Right renal pelvis (tissue), 4 donors: ENCODE results near the gene DOHH. TPM values are rescaled to one million over a fixed set of nuclear protein-coding genes. Genes with fewer than 3 reads are reported as not detected.
"Not testable (repeated sequence)": the region's sequence is repeated elsewhere in the genome, so short reads cannot be mapped to it uniquely, and the experiment has no call there.

Source experiments
- DNase-seq, 4 donors: peaks; one replicate each; pipeline ENCODE4 v3.0.0-alpha.2; 2013; ENCODE audit warnings: low read depth in 4 of 4, low spot score in 3 of 4, missing footprints in 1 of 4
- polyA plus RNA-seq, 4 donors: library from polyadenylated mRNA; unstranded; fragments of 120-200 nt; gene quantifications; one replicate each; pipeline ENCODE4 v1.2.1, GENCODE V29; 2013; ENCODE audit not compliant: insufficient read length in 4 of 4

Gene DOHH
- polyA plus RNA-seq, 4 donors: 5.4 to 12.6 (median 6.5) TPM

DNA sequence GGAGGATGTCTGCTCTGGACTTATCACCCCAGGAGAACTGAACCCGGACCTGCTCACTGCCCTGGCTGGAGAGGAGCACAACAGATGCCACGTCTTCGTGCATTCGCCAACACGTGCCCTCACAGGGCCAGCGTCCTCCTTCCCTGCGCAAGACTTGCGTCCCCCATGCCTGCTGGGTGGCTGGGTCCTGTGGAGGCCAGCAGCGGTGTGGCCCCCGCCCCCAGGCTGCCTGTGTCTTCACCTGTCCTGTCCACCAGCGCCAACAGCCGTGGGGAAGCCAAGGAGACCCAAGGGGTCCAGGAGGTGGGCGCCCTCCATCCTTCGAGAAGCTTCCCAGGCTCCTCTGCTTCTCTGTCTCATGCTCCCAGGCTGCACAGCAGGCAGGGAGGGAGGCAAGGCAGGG is 35.1 kb upstream of the DOHH start:
- no peak for DNase-seq

DNA sequence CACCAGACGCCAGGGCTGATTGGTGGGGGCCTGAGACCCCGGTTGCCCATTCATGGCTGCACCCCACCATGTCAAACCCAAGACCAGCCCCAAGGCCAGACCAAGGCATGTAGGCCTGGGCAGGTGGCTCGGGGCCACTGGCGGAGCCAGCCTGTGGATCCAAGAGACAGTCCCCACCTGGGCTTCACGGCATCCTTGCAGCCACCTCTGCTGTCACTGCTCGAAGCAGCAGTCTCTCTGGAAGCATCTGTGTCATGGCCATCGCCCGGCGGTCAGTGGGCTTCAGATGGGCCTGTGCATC is 34.7 kb upstream of the DOHH start:
- no peak for DNase-seq

GRCh38 chr19:3534375-3535234 is 34.1 kb upstream of the DOHH start:
- no peak for DNase-seq

DNA sequence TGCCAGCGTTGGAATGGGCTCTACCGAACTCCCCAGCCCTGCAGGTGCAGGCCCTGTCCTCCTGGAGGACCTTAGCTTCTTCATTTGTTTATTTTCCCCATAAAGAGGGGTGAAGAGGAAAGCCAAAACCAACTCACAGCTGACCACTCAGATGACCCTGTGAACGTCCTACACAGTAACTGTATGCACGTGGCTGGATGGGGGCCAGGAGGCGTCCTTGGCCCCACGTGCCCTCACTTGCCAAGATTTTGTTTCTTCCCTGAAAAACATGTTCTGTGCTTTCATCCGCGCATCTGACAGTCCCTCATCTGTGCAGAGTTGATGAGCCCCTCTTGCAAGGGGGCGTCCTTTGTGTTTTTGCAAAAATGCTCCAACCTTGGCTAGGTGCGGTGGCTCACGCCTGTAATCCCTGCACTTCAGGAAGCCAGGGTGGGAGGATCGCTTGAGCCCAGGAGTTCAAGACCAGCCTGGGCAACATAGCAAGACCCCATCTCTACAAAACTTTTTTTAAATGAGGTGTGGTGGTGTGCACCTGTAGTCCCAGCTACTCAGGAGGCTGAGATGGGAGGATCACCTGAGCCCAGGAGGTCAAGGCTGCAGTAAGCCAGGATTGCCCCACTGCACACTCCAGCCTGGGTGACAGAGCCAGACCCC is 33.2 kb upstream of the DOHH start:
- no peak for DNase-seq

- DNase-seq: no peak
These were observed 32.6 kb upstream of the DOHH start for GRCh38 chr19:3533033-3533432.

GRCh38 chr19:3532154-3532786 is 31.8 kb upstream of the DOHH start:
- DNase-seq: no peak

- no peak for DNase-seq
These were observed 31.2 kb upstream of the DOHH start for GRCh38 chr19:3531716-3532115.

DNA sequence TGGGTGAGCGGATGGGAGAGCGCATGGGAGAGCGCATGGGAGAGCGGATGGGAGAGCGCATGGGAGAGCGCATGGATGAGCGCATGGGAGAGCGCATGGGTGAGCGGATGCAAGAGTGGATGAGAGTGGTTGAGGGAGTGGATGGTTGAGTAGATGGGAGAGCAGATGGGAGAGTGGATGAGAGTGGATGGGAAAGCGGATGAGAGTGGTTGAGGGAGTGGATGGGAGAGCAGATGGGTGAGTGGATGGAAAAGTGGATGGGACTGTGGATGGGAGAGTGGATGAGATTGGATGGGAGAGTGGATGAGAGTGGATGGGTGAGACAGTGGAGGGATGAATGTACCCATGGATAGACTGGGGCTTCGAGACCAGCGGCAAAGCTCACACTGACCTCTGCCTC is 29.9 kb upstream of the DOHH start:
- DNase-seq: no peak

GRCh38 chr19:3529299-3529698 is 28.8 kb upstream of the DOHH start:
- DNase-seq: not testable (repeated sequence)

DNA sequence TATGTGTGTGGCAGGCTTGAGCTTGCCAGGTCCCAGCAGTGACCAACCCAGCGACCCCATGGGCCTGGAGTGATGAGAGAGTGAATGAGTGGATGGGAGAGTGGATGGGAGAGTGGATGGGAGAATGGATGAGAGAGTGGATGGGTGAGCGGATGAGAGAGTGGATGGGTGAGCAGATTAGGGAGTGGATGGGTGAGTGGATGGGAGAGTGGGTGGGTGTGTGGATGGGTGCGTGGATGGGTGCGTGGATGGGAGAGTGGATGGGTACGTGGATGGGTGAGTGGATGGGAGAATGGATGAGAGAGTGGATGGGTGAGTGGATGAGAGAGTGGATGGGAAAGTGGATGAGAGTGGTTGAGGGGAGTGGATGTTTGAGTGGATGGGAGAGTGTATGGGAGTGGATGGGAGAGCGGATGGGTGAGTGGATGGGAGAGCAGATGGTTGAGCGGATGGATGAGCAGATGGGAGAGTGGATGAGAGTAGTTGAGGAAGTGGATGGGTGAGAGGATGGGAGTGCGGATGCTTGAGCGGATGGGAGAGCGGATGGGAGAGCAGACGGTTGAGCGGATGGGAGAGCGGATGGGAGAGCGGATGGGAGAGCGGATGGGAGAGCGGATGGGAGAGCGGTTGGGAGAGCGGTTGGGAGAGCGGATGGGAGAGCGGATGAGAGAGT is 28.2 kb upstream of the DOHH start:
- DNase-seq: no peak

DNA sequence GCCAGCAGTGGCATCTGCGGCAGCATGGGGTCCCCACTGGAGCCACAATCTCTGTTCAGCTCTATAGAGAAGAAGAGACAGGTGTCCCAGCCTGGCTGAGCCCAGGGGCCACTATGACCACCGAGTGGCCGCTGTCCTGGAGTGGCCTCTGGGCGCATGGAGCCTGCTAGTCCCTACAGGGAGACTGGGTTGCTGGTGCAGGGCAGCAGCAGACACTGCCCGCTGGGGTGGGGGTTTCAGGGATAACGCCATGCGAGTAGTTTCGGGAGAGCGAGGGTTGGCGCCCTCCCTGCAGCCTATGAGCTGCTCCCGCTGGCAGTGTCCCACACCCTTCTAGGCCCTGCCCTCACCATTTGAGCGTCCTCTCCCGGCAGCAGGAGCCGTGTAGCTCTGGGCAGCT is 27.6 kb upstream of the DOHH start:
- no peak for DNase-seq

- no peak for DNase-seq
These were observed 26.9 kb upstream of the DOHH start for GRCh38 chr19:3527238-3527910.

DNA sequence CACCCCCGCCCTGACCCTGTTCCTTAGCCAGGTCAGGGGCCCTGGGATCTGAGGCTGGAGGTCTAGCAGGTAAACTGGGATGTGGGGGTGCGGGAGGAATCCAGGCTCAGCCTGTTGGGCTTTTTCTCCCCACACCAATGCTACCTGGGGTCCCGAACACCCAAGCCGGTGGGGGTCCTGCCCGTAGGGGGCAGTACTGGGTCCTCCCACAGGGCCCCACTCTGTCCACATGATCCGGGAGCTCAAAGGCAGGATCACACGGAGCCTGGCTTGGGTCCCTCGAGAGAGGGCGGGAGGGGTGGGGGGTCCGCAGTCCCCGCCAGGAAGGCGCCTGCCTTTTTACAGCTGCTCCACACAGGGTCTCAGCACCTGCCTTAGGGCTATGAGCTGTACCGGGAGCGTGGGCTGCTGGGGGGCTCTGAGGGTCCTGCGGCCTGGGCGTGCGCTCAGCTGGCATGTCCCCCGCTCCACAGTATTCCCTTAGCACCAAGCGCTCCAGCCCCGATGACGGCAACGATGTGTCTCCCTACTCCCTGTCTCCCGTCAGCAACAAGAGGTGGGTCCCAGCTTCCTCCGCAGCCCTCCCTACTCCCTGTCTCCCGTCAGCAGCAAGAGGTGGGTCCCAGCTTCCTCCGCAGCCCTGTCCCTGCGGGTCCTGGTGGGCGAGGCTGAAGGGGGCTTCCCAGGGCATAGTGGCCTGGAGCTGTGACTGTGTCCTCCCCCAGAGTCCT is 26.2 kb upstream of the DOHH start:
- no peak for DNase-seq

GRCh38 chr19:3524904-3525451 is 24.5 kb upstream of the DOHH start:
- no peak for DNase-seq

- no peak for DNase-seq
These were observed 23.8 kb upstream of the DOHH start for GRCh38 chr19:3524078-3524842.

DNA sequence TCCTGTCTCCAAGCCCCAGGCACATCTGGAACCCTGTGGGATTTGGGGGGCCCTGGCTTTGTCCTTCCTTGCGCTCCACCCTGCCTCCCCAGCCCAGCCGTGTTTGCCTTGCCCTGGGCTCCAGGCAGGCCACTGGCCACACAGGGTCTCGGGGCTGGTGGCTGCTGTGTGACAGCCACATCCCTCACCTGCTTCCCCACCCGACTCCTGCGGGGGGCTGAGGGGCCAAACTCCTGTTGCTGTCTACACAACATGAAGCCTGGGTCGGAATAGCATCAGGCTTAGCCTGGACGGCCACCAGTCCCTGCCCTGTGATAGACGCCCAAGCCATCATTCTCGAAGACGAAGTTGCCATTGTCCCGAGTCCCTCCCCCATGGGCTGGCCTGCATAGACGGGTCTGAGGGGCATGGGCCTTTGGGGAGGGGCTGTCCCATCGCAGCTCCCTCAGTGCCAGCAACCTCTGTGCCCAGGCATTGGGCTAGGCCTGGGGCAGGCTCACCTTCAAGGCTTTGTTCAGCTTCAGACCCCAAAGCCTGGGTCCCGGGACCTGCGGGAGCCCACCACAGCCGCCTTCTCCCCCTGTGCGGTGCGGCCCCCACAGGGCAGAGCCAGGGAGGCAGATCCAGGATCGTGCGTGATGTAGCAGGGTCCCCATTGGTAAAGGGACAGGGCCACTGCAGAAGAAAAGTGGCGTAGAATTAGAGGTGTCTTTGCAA is 23.0 kb upstream of the DOHH start:
- DNase-seq: no peak

GRCh38 chr19:3522421-3523360 is 22.2 kb upstream of the DOHH start:
- no peak for DNase-seq
